Gastroesophageal sphincter (tissue), 3 donors: ENCODE measurements around the gene ANKRD30B.

Source experiments
- EP300 ChIP-seq: sonication (generic); formaldehyde crosslinking; IDR thresholded peaks from one replicate; pipeline ENCODE4 v1.6.1; 2017; ENCODE audit warnings: antibody characterized with exemption, mild to moderate bottlenecking
- POLR2A ChIP-seq, 2 donors: fragments of 450-650 bp; IDR thresholded peaks; one replicate each; pipeline ENCODE4 v1.6.1; 2017; ENCODE audit warnings: antibody characterized with exemption in 2 of 2, mild to moderate bottlenecking in 2 of 2, moderate library complexity in 1 of 2
- POLR2AphosphoS5 ChIP-seq: sonication (generic); formaldehyde crosslinking; IDR thresholded peaks from one replicate; pipeline ENCODE4 v1.6.1; 2017; ENCODE audit warnings: antibody characterized with exemption
- TF ChIP-seq, protein P1 (sequence below), 4 experiments: fragments of 200-600 bp in 2 of 4; fragments of 450-650 bp in 2 of 4; sonication (generic) in 1 of 4; IDR thresholded peaks; one replicate each; pipeline ENCODE4 v1.5.1; 2017 to 2019; ENCODE audit warnings: antibody characterized with exemption in 4 of 4, mild to moderate bottlenecking in 2 of 4, moderate library complexity in 2 of 4

DNA sequence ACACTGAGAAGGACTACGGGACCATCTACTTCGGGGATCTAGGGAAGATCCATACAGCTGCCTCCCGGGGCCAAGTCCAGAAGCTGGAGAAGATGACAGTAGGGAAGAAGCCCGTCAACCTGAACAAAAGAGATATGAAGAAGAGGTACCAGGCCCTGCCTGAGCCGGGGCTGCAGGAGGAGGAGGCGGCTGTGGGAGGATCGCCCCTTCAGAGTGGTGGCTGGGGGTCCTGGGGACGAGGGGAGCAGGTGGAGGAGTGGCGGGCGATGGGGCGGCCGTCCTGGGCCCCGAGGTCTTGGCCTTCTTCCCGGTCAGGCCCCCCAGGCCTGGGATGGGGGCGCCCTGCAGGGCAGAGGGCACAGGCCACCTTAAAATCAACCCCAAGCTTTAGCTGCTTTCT, 524 bp downstream of the ANKRD30B start:
- no peak for TF ChIP-seq POLR2A (IDR thresholded peaks at IDR 0.05)
- no peak for TF ChIP-seq POLR2AphosphoS5
- TF ChIP-seq, protein P1, sequence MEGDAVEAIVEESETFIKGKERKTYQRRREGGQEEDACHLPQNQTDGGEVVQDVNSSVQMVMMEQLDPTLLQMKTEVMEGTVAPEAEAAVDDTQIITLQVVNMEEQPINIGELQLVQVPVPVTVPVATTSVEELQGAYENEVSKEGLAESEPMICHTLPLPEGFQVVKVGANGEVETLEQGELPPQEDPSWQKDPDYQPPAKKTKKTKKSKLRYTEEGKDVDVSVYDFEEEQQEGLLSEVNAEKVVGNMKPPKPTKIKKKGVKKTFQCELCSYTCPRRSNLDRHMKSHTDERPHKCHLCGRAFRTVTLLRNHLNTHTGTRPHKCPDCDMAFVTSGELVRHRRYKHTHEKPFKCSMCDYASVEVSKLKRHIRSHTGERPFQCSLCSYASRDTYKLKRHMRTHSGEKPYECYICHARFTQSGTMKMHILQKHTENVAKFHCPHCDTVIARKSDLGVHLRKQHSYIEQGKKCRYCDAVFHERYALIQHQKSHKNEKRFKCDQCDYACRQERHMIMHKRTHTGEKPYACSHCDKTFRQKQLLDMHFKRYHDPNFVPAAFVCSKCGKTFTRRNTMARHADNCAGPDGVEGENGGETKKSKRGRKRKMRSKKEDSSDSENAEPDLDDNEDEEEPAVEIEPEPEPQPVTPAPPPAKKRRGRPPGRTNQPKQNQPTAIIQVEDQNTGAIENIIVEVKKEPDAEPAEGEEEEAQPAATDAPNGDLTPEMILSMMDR (IDR thresholded peaks at IDR 0.05) = no peak
- no peak for TF ChIP-seq EP300
